ENCODE results near the gene ARL8A. TPM values are rescaled to one million over a fixed set of nuclear protein-coding genes. Genes with fewer than 3 reads are reported as not detected.

The ARL8A gene
- total and polyA plus RNA-seq, 2 experiments from 2014 or later, result 30.3 to 32.7 TPM

DNA sequence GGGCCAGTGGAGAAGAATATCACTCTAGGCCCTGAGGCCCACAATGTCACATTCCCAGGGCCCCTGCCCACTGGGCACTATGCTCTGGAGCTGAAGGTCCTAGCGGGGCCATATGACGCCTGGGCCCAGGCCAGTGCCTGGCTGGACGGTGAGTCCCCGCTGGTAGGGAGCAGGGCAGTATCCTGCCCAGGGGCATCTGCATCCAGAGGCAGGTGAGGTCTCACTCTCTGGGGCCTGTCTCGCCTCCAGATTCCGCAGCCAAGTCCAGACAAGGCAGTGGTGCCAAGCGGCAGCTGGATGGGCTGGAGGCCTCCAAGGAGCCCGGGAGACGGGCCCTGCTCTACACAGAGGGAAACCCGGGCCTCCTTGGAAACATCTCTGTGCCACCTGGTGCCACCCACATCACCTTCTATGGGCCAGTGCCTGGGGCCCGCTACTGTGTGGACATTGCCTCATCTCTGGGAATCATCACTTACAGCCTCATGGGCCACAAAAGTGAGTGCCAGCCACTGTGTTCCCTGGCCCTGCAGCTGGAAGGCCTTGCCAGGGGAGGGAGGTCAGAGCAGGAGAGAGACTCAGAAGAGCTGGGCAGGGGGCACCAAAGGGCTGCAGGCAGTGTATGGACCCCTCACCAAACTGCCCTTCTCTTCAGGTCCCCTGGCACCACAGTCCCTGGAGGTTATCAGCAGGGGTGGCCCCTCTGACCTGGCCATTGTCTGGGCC is 26.9 kb upstream of the ARL8A start:
- no peak for DNase-seq (ENCODE audit: low spot score)
- H3K27ac Mint-ChIP-seq, result no peak overlapping the region
- Histone ChIP-seq H3K79me2 (replicated peaks; ENCODE audit: insufficient read depth) (no peaks in the 10 kb centered on the region), H3K27me3 (ENCODE audit: insufficient read depth) (no peaks in the 10 kb centered on the region), H3F3A (replicated peaks; ENCODE audit: low read depth) (no peaks in the 10 kb centered on the region), H3K36me3 (ENCODE audit: insufficient read depth) (no peaks in the 10 kb centered on the region), H3K4me2 (no peak overlapping the region), H3K27ac (ENCODE audit: low read depth) (no peak overlapping the region), H3K9me2 (ENCODE audit: insufficient read depth) (no peaks in the 10 kb centered on the region), H2AFZ (no peak overlapping the region), H3K4me3 (no peak overlapping the region), H3K4me1 (ENCODE audit: insufficient read depth) (no peaks in the 10 kb centered on the region), H4K20me1 (replicated peaks; ENCODE audit: insufficient read depth) (no peaks in the 10 kb centered on the region)
- no peak overlapping the region for H3K4me3 Mint-ChIP-seq
- no peaks in the 10 kb centered on the region for H3K36me3 Mint-ChIP-seq (ENCODE audit: low read depth)
- H3K4me1 Mint-ChIP-seq, result peaks cover 14% of the 10 kb centered on the region
- TF ChIP-seq, protein P1, sequence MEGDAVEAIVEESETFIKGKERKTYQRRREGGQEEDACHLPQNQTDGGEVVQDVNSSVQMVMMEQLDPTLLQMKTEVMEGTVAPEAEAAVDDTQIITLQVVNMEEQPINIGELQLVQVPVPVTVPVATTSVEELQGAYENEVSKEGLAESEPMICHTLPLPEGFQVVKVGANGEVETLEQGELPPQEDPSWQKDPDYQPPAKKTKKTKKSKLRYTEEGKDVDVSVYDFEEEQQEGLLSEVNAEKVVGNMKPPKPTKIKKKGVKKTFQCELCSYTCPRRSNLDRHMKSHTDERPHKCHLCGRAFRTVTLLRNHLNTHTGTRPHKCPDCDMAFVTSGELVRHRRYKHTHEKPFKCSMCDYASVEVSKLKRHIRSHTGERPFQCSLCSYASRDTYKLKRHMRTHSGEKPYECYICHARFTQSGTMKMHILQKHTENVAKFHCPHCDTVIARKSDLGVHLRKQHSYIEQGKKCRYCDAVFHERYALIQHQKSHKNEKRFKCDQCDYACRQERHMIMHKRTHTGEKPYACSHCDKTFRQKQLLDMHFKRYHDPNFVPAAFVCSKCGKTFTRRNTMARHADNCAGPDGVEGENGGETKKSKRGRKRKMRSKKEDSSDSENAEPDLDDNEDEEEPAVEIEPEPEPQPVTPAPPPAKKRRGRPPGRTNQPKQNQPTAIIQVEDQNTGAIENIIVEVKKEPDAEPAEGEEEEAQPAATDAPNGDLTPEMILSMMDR (conservative IDR thresholded peaks at IDR 0.05; ENCODE audit: low read depth in 2 of 2), result no peak
- no peak for TF ChIP-seq ZNF114 (CRISPR knock-in tag; IDR thresholded peaks at IDR 0.05)
- TF ChIP-seq REST (IDR thresholded peaks at IDR 0.05; ENCODE audit: unreplicated experiment), result no peak
- no peak for TF ChIP-seq EZH2phosphoT487 (IDR thresholded peaks at IDR 0.05; ENCODE audit: unreplicated experiment)
- TF ChIP-seq CREB1 (CRISPR knock-in tag; IDR thresholded peaks at IDR 0.05; ENCODE audit: low read depth), result no peak
- TF ChIP-seq EZH2 (IDR thresholded peaks at IDR 0.05; ENCODE audit: low read depth, unreplicated experiment), result no peak
- TF ChIP-seq JUNB (IDR thresholded peaks at IDR 0.05; ENCODE audit: unreplicated experiment), result no peak
- TF ChIP-seq ZNF331 (CRISPR knock-in tag; IDR thresholded peaks at IDR 0.05; ENCODE audit: low read depth), result no peak
- TF ChIP-seq ZNF462 (CRISPR knock-in tag; IDR thresholded peaks at IDR 0.05), result no peak
- TF ChIP-seq NANOG (IDR thresholded peaks at IDR 0.05; ENCODE audit: borderline replicate concordance), result no peak
- no peak for TF ChIP-seq POLR2AphosphoS5 (IDR thresholded peaks at IDR 0.05; ENCODE audit: low read depth)
- TF ChIP-seq STAT1 (IDR thresholded peaks at IDR 0.05; ENCODE audit: unreplicated experiment), result no peak
- TF ChIP-seq, protein P2, sequence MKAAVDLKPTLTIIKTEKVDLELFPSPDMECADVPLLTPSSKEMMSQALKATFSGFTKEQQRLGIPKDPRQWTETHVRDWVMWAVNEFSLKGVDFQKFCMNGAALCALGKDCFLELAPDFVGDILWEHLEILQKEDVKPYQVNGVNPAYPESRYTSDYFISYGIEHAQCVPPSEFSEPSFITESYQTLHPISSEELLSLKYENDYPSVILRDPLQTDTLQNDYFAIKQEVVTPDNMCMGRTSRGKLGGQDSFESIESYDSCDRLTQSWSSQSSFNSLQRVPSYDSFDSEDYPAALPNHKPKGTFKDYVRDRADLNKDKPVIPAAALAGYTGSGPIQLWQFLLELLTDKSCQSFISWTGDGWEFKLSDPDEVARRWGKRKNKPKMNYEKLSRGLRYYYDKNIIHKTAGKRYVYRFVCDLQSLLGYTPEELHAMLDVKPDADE (IDR thresholded peaks at IDR 0.05), result no peak
- no peaks in the 10 kb centered on the region for H3K9me3 Mint-ChIP-seq
- H3K27me3 Mint-ChIP-seq (ENCODE audit: insufficient read depth, low read depth, poor library complexity), result peaks cover 14% of the 10 kb centered on the region
- ATAC-seq, result no peak
